ENCODE data around the gene TSPEAR. TPM values are rescaled to one million over a fixed set of nuclear protein-coding genes. Genes with fewer than 3 reads are reported as not detected.

Gene TSPEAR
- polyA plus RNA-seq, 1 of the 3 experiments (the other 2 are of a cell fraction): 0.08 TPM

- TF ChIP-seq, protein P1, sequence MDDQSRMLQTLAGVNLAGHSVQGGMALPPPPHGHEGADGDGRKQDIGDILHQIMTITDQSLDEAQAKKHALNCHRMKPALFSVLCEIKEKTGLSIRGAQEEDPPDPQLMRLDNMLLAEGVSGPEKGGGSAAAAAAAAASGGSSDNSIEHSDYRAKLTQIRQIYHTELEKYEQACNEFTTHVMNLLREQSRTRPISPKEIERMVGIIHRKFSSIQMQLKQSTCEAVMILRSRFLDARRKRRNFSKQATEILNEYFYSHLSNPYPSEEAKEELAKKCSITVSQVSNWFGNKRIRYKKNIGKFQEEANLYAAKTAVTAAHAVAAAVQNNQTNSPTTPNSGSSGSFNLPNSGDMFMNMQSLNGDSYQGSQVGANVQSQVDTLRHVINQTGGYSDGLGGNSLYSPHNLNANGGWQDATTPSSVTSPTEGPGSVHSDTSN (IDR thresholded peaks at IDR 0.05): no peak
- no peak for TF ChIP-seq FOXM1 (IDR thresholded peaks at IDR 0.05; ENCODE audit: low read depth)
- TF ChIP-seq, protein P2, sequence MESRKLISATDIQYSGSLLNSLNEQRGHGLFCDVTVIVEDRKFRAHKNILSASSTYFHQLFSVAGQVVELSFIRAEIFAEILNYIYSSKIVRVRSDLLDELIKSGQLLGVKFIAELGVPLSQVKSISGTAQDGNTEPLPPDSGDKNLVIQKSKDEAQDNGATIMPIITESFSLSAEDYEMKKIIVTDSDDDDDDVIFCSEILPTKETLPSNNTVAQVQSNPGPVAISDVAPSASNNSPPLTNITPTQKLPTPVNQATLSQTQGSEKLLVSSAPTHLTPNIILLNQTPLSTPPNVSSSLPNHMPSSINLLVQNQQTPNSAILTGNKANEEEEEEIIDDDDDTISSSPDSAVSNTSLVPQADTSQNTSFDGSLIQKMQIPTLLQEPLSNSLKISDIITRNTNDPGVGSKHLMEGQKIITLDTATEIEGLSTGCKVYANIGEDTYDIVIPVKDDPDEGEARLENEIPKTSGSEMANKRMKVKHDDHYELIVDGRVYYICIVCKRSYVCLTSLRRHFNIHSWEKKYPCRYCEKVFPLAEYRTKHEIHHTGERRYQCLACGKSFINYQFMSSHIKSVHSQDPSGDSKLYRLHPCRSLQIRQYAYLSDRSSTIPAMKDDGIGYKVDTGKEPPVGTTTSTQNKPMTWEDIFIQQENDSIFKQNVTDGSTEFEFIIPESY (IDR thresholded peaks at IDR 0.05; ENCODE audit: borderline replicate concordance, low read depth): no peak
Observed at GRCh38 chr21:44615911-44616590, 95.3 kb downstream of the TSPEAR start (continued).

- H3K9me3 ChIP-seq: peaks cover 8% of the 10 kb centered on the region; the same call in 1 of the 2 replicates
- H3K79me2 ChIP-seq (ENCODE audit: insufficient read depth): no peaks in the 10 kb centered on the region
- TF ChIP-seq GATA2 (CRISPR knock-in tag; IDR thresholded peaks at IDR 0.05) (no peak), MEF2A (IDR thresholded peaks at IDR 0.05; ENCODE audit: borderline replicate concordance, low read depth) (no peak), TEAD4 (IDR thresholded peaks at IDR 0.05; ENCODE audit: borderline replicate concordance, insufficient read depth) (no peak), RAD21 (IDR thresholded peaks at IDR 0.05; ENCODE audit: low read length) (no peak), SIN3A (IDR thresholded peaks at IDR 0.05; ENCODE audit: borderline replicate concordance, low read depth, low read length) (no peak), RXRA (IDR thresholded peaks at IDR 0.05; ENCODE audit: borderline replicate concordance, low read depth) (no peak), YY1 (IDR thresholded peaks at IDR 0.05; ENCODE audit: low read depth) (no peak), ELF1 (IDR thresholded peaks at IDR 0.05) (no peak), TAF1 (IDR thresholded peaks at IDR 0.05; ENCODE audit: borderline replicate concordance, low read depth, low read length) (no peak), CHD2 (IDR thresholded peaks at IDR 0.05; ENCODE audit: low read length, partially characterized antibody) (no peak)
- TF ChIP-seq, protein P3, sequence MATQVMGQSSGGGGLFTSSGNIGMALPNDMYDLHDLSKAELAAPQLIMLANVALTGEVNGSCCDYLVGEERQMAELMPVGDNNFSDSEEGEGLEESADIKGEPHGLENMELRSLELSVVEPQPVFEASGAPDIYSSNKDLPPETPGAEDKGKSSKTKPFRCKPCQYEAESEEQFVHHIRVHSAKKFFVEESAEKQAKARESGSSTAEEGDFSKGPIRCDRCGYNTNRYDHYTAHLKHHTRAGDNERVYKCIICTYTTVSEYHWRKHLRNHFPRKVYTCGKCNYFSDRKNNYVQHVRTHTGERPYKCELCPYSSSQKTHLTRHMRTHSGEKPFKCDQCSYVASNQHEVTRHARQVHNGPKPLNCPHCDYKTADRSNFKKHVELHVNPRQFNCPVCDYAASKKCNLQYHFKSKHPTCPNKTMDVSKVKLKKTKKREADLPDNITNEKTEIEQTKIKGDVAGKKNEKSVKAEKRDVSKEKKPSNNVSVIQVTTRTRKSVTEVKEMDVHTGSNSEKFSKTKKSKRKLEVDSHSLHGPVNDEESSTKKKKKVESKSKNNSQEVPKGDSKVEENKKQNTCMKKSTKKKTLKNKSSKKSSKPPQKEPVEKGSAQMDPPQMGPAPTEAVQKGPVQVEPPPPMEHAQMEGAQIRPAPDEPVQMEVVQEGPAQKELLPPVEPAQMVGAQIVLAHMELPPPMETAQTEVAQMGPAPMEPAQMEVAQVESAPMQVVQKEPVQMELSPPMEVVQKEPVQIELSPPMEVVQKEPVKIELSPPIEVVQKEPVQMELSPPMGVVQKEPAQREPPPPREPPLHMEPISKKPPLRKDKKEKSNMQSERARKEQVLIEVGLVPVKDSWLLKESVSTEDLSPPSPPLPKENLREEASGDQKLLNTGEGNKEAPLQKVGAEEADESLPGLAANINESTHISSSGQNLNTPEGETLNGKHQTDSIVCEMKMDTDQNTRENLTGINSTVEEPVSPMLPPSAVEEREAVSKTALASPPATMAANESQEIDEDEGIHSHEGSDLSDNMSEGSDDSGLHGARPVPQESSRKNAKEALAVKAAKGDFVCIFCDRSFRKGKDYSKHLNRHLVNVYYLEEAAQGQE (IDR thresholded peaks at IDR 0.05; ENCODE audit: low read depth, low read length): no peak
- TF ChIP-seq, protein P4, sequence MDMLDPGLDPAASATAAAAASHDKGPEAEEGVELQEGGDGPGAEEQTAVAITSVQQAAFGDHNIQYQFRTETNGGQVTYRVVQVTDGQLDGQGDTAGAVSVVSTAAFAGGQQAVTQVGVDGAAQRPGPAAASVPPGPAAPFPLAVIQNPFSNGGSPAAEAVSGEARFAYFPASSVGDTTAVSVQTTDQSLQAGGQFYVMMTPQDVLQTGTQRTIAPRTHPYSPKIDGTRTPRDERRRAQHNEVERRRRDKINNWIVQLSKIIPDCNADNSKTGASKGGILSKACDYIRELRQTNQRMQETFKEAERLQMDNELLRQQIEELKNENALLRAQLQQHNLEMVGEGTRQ (IDR thresholded peaks at IDR 0.05; ENCODE audit: borderline replicate concordance, low read depth, low read length): no peak
- H3K27me3 ChIP-seq (ENCODE audit: insufficient read depth): peaks cover 49% of the 10 kb centered on the region
- 26% methylated on average over 8 of the region's 8 CpGs for WGBS (ENCODE audit: low lambda C conversion rate)
- no peak overlapping the region for H3K9ac ChIP-seq
- no peak overlapping the region for H3K4me3 ChIP-seq (ENCODE audit: low read depth in 2 of 2, low read length in 1 of 2)
- H3K4me2 ChIP-seq: no peak overlapping the region
- DNase-seq: no peak
- H4K20me1 ChIP-seq (ENCODE audit: insufficient read depth): no peaks in the 10 kb centered on the region
- no peak overlapping the region for H3K27ac ChIP-seq (ENCODE audit: low read depth in 2 of 2, low read length in 1 of 2)
- no peaks in the 10 kb centered on the region for H3F3A ChIP-seq (replicated peaks; ENCODE audit: insufficient read depth)
- no peak overlapping the region for H2AFZ ChIP-seq (ENCODE audit: low read depth)
- H3K36me3 ChIP-seq (replicated peaks in 1 of 2; ENCODE audit: control insufficient read depth in 1 of 2, insufficient read depth in 2 of 2, low read length in 1 of 2): no peaks in the 10 kb centered on the region
- no peaks in the 10 kb centered on the region for H3K4me1 ChIP-seq (ENCODE audit: control insufficient read depth in 1 of 2, insufficient read depth in 2 of 2, low read depth in 1 of 2, low read length in 1 of 2)
- no peaks in the 10 kb centered on the region for H3K9me2 ChIP-seq
- POLR2A ChIA-PET: interaction anchor here (0.6 kb wide), 1 partner anchor 258 kb away, joined by 4 read pairs; the partner anchor contains the start of gene PTTG1IP
- CTCF ChIA-PET: interaction anchor here (0.6 kb wide), 1 partner anchor 178 kb away, joined by 3 read pairs; no protein-coding TSS in a partner anchor
Observed at GRCh38 chr21:44615466-44615865, 95.9 kb downstream of the TSPEAR start.

Measured in SK-N-SH (cell line).